DMS53 (cell line): Measurements from ENCODE around the gene STAT4.

Source experiments
- DNase-seq: peaks from one replicate; lab custom pipeline; 2025; lab: John Stamatoyannopoulos, UW

The STAT4 gene

DNA sequence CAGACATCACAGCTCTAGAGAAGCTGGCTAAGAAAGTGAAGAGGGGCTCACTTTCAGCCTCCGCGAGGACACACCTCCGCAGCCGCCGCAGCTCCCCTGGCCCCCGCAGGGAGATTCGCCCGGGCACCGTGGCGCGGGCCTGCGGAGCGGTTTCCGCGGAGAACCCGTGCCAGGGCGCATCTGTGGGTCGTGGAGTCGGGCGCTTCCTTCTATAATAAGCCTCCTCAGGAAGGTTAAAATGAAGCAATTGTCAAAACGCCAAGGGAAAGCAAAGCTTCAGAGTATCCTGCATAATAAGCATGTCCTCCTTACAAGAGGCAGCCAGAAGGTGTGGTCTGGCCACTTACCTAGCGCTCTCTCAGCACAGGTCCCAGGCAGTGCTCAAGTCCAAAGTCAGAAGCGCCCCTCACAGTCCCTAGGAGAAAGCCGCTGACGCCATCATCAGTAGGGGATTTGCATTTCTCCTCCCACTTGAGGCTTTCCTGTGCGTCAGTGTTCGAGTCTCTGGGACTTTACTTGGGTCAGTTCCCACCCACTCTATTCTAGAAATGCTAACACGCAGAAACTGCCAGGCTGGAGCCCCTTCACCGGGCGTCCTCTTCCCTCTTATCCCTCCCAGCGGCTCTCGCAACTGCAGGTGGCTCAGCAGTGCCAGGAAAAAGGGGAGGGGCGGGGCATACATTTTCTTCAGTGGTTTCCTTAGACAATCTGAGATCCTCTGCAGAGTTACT, at the start of gene STAT4:
Gene STAT4 (minus strand): TSS at position 395 of the 731 bp plus-strand sequence. CDS start 2,791 bp downstream, outside the sequence.
- DNase-seq = peak; percentile 66

DNA sequence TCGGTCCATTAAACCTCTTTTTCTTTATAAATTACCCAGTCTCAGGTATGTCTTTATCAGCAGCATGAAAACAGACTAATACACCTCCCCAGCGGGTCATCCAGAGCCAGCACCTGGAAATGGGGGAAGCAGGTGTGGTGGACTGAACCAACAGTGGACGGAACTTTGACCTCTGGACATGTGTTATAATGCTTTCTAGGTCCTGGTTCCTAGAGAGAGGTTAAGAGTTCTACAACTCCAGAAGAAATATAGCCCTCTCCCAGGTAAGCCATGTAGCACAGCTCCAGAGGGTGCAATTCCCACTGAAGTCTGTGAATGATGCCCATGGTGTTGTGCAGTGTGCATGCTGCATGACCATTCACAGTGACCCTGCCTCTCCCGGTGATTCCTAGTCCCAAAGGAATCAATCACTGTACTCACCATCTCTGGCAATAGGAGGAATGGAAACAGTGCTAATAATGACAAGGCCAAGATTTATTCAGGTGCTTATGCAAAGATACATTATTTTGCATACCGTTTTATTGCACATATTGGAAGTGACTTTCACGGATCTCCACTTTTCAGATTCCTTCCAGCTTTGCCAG, 49.2 kb upstream of the STAT4 start:
- no peak for DNase-seq

- DNase-seq = no peak
Measured at GRCh38 chr2:191198271-191198670, 47.5 kb upstream of the STAT4 start.

DNA sequence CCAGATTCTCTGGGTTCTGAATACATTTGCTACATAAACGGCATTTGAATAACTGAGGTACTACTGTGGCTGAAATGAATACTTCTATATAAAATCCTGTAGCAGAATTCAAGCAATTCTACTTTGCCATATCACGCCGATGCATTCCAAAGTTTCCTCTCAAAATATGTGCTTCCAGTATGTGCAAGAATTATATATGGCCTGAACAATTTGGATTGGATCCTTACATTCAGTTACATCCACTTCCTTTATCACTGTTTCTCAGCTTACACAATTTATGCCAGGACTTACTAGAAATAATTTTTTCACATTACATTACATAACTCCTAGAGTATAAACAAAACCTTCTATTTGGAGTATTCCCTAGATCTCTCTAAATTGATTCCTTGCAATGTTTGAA, 46.3 kb upstream of the STAT4 start:
- DNase-seq = no peak

- no peak for DNase-seq
Measured at GRCh38 chr2:191195021-191195420, 44.2 kb upstream of the STAT4 start.

DNA sequence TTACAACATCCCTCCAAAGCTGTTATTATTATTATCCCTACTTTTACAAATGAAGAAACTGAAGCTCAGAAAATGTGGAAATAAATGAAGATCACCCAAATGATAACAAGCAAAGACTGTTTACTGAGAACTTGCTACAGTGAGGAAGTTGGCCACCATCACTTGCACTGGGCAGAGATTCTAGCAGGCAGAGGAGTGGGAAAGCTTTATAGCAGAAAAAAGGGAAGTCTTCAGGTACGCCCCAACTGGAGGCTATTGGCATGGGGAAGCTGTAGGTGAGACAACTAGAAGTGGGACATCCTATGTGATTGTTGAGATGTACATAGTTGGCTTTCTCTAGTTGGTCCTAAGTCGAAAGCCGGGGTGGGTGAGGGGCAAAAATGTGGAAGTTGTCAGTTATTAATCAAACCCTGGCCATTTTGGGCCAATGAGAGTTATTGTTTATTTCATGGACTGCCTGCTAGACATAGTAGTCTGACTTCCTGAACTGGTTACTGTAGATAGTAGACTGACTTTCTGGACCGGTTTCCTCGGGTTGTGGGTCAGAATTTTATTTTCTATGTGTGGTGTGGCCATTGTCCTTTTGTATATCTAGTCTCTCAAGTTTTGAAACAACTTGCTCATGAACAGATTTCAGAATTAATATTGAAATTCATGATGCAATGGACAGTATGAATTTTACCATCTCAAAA, 40.2 kb upstream of the STAT4 start:
- no peak for DNase-seq

DNA sequence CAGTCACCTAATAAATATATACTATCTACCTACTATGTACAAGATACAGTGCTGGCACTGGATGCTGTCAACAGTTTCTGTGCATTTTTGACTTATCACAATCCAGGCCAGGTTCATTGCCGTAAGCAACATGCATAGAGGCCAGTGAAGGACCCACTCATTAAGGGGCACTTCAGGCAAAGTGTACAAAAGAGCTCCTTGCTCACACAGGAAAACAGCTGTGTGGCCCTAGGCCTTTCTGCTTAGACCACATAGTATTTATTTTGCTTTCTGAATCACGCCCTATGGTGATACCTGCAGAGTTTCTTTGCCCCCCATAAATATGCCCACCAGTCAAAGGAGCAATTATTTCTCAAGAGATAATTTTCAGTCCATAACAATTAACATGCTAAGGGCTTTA, 39.6 kb upstream of the STAT4 start:
- DNase-seq = peak; percentile 43

DNA sequence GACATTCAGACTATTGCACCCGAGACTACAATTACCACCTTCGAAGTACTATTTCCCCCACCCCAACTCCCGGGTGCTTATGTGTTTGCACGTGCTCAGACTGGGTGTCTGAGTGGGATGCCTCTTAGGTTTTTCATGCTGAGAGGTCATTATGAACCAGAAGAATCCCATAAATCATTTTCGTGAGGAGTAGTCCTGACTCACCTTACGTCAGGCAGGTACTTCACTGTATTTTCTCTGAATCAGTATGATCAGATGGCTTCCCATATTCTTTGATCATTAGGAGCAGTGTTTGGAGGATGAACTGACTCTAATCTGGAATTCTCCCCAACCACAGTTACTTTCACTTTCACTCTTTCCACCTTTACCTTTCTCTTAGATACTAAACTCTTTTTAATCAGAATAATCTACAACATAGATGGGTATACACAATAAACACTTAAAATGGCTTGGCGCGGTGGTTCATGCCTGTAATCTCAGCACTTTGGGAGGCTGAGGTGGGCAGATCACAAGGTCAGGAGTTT, 38.4 kb upstream of the STAT4 start:
- DNase-seq = peak; percentile 13

DNA sequence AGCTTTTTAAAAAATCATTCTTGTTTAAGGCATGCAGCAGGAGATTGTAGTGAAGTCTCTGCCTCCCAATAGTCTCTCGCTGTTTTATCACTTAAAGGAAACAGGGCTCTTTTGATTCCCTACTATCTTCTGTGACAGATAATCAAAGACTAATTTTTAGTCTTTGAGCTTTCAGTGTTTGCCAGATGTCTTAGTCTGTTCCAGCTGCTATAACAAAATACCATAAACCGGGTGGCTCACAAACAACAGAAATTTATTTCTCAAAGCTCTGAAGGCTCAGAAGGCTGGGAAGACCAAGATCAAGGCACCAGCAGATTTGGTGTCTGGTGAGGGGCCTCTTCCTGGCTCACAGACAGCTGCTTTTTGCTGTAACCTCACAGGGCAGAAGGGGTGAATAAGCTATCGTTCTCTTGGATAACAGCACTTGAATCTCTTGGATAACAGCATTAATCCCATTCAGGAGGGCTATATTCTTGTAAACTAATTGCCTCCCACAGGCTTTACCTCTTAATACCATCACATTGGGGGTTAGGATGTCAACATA, 37.8 kb upstream of the STAT4 start:
- no peak for DNase-seq

- no peak for DNase-seq
Measured at GRCh38 chr2:191187105-191187829, 36.5 kb upstream of the STAT4 start.

GRCh38 chr2:191184457-191184856, 33.7 kb upstream of the STAT4 start:
- DNase-seq = no peak

DNA sequence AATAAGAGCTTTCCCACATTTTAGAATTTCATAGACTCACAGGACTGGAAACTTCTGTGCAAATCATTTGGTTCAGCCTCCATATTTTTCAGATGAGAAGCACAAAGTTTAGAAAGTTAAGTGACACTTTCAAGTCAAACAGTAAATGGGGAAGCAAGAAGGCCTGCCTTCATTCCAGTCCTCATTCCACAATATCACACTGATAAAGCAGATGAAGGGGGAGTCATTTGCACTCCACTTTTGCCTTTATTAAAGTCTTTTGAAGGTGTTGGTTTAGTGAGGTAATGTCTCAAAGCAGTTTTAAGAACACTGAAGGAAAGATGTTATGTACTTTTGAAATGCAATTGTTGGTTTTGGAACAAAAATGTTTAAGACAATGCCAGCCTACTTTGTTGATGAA, 32.7 kb upstream of the STAT4 start:
- no peak for DNase-seq

DNA sequence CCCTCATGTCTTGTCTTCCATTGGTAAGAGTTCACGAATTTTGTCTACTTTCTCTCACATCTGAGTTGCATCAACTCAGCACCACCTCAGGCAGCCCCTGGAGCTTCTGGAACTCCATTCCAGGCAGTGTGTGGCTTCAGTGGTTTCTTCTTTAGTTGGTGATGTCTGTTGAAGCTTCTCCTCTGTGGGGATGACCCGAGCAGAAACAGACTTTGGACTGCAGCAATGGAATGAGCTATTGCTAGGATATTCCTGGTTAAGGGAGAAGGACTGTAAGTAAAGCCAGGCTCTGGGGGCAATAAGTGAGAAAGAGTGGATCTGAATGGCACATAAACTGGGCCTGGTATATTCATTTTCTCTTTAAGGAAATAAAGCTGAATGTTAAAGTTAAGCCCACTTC, 32.3 kb upstream of the STAT4 start:
- no peak for DNase-seq

- DNase-seq = no peak
Measured at GRCh38 chr2:191180713-191181112, 29.9 kb upstream of the STAT4 start.

- no peak for DNase-seq
Measured at GRCh38 chr2:191180276-191180675, 29.5 kb upstream of the STAT4 start.

- DNase-seq = no peak
Measured at GRCh38 chr2:191178806-191179514, 28.2 kb upstream of the STAT4 start.

- no peak for DNase-seq
Measured at GRCh38 chr2:191177751-191178736, 27.2 kb upstream of the STAT4 start.

- DNase-seq = no peak
Measured at GRCh38 chr2:191176801-191177438, 26.1 kb upstream of the STAT4 start.

DNA sequence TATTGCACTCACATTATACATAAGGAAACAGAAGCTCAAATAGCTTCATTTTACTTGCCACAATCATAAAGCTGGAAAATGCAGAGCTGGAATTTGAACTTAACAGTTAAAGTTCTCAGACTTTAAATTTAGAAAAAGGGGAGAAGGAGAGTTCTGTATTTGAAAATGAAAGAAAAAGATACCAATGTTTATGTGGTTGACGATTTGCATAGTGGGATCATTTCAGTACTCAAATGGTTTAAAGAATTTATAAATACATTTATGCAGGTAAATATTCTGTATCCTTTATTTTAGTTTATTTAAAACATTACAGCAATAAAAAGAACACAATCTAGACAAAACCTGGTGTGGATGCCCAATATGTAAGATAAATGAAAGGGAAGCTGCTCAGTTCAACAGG, 25.5 kb upstream of the STAT4 start:
- DNase-seq = no peak

DNA sequence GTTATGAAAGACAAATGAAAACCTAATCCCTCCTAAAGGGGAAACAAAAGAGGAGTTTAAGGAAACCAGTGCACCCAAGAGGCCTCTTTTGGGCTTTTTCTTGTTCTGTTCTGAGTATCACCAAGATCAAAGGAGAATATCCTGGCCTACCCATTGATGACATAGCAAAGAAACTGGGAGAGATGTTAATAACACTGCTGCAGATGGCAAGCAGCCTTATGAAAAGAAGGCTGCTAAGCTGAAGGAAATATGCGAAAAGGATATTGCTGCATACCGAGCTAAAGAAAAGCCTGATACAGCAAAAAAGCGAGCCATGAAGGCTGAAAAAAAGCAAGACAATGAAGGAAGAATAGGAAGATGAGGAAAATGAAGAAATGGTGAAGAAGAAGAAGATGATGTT, 23.6 kb upstream of the STAT4 start:
- no peak for DNase-seq
